ENCODE data around the gene C2CD4C. TPM values are rescaled to one million over a fixed set of nuclear protein-coding genes. Genes with fewer than 3 reads are reported as not detected.

The C2CD4C gene
- total RNA-seq, 2 donors from 2014 or later, result 0.52 to 0.96 TPM

DNA sequence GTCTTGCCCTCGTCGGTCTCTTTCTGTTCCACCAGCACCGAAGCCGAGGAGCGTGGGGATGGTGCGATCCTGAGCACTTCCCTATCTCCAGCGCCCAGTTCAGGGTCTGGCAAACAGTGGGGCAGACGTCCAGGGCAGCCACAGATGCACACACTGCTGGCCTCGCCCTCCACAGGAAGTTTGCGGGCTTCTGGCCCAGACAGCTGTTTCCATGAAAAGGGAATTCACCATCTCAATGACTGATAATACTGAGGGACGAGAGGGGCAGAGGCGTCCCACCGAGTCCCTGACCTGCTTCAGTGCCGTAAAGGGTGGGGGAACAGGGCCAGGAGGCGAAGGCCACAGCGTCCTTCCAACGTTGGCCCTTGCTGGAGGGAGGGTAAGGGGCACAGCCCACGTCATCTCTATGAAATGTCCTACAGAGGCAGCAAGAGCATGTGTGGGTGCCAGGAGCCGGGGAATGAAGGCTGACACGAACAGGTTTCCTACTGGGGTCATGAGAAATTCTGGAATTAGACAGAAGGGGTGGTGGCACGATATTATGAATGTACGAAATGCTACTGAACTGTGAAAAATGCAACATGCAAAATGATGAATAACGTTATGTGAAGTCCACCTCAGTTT, 32.4 kb upstream of the C2CD4C start:
- intact Hi-C loops (cut with DNase I), result no loop called here
- TF ChIP-seq, protein P1, sequence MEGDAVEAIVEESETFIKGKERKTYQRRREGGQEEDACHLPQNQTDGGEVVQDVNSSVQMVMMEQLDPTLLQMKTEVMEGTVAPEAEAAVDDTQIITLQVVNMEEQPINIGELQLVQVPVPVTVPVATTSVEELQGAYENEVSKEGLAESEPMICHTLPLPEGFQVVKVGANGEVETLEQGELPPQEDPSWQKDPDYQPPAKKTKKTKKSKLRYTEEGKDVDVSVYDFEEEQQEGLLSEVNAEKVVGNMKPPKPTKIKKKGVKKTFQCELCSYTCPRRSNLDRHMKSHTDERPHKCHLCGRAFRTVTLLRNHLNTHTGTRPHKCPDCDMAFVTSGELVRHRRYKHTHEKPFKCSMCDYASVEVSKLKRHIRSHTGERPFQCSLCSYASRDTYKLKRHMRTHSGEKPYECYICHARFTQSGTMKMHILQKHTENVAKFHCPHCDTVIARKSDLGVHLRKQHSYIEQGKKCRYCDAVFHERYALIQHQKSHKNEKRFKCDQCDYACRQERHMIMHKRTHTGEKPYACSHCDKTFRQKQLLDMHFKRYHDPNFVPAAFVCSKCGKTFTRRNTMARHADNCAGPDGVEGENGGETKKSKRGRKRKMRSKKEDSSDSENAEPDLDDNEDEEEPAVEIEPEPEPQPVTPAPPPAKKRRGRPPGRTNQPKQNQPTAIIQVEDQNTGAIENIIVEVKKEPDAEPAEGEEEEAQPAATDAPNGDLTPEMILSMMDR (IDR thresholded peaks at IDR 0.05), result no peak

DNA sequence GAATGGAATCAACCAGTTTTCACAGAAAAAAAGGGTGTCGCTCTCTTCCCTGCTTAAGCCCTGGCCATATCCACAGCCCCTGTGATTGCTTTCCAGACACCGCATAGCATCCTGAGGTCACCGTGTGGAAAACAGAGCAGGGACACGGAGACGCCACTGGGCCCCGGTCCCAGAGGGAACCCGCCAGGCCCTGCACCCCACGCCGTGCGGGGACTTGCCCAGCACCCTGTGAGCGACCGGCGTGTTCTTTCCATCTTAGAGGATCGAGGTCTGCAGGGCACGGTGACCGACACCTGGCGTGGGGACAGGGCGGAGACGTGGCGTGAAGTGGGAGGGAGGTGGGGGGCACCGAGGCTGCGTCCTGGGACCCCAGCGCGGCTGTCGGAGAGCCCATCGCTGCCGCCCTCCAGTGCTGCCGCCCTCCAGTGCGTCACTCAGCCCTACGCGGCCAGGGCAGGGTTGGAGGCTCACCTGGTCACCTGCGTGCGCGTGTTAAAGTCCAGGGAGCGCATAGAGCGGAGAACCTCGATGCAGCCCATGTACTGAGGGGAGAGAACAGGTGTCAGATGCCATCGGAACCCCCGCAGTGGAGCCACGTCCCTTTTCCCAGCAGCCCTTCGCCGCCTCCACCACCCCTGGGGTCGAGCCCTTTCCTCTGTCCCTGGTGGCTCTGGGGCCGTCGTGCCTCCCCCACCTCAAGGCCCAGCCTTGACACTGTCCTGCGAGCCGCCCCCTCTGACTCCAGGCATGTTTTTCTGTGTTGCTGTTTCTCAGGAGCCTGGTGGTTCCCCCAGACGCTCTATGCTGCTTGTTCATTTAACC, 31.7 kb upstream of the C2CD4C start:
- TF ChIP-seq, protein P1 (IDR thresholded peaks at IDR 0.05), result no peak
- H3K9me3 ChIP-seq, result no peaks in the 10 kb centered on the region
- H3K9ac ChIP-seq (ENCODE audit: low read depth in 2 of 2, low read length in 2 of 2), result no peak overlapping the region
- no peak overlapping the region for H3K27ac ChIP-seq
- no peaks in the 10 kb centered on the region for H3K4me1 ChIP-seq
- H3K27me3 ChIP-seq, result no peaks in the 10 kb centered on the region
- no peak overlapping the region for H3K4me3 ChIP-seq
- no peaks in the 10 kb centered on the region for H3K36me3 ChIP-seq
- intact Hi-C loops (cut with DNase I), result no loop called here
- no peak for DNase-seq

More for the DNA sequence above, 32.4 kb upstream of the C2CD4C start:
- H3K27ac ChIP-seq, result no peak overlapping the region
- no peaks in the 10 kb centered on the region for H3K36me3 ChIP-seq
- H3K4me3 ChIP-seq, result no peak overlapping the region
- no peak for DNase-seq
- no peaks in the 10 kb centered on the region for H3K27me3 ChIP-seq
- H3K9me3 ChIP-seq, result no peaks in the 10 kb centered on the region
- H3K4me1 ChIP-seq, result no peaks in the 10 kb centered on the region
- H3K9ac ChIP-seq (ENCODE audit: low read depth in 2 of 2, low read length in 2 of 2), result no peak overlapping the region

DNA sequence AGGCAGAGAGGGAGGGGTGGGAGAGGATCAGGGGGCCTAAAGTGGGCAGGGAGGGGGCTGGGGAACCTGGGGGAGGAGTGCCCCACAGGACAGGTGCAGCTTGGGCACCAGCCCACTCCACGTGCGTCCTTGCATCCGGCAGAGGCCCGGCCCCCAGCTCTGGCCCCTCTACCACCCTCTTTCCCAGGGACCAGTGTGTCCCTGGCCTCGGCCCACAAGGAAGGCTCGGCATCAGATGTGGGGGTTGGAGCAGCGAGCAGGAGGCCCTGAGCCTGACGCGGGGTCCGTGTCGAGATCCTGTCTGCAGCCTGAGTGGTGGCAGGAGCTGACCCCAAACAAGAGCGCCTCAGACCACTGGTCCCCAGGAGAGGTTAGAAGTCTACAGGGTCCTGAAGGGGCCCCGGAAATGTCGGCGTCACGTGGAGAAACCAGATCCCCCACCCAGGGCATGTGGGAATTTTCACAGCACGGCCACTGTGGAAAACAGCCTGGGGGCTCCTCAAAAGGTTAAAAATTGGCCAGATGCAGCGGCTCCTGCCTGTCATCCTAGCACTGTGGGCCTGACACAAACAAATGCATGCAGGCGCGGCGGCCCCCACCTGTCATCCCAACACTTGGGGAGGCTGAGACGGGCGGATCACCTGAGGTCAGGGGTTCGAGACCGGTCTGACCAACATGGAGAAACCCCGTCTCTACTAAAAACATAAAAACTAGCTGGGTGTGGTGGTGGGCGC, 30.4 kb upstream of the C2CD4C start:
- no peaks in the 10 kb centered on the region for H3K9me3 ChIP-seq
- no peak overlapping the region for H3K4me3 ChIP-seq
- H3K27ac ChIP-seq, result no peak overlapping the region
- H3K27me3 ChIP-seq, result no peaks in the 10 kb centered on the region
- no peaks in the 10 kb centered on the region for H3K36me3 ChIP-seq
- intact Hi-C loops (cut with DNase I), result no loop called here
- H3K4me1 ChIP-seq, result no peaks in the 10 kb centered on the region
- H3K9ac ChIP-seq (ENCODE audit: low read depth in 2 of 2, low read length in 2 of 2), result no peak overlapping the region
- DNase-seq, result no peak
- TF ChIP-seq, protein P1 (IDR thresholded peaks at IDR 0.05), result no peak

DNA sequence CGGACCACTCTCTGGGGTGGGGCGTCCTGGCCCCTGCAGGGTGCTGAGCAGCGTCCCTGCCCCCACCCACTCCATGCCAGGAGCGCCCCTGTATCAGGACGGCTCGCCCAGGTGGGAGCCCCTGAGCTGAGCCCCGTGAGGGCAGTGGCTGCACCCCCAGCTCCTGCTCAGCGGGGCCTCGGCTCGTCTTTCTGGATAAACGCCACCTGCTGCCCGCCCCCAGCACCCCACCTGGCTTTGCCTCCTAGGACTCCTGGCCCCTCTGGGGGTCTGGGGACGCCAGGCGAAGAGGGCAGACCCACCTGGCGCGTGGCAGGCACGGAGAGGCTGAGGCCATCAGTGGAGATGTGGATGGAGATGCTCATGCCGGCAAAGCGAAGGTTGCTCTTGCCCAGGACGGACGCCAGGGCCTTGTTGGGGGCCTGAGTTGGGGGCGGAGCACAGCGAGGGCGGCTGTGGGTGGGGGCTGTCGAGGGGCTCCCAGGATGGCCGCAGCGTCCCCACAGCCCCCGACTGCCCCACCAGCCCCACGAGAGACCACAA, 29.5 kb upstream of the C2CD4C start:
- Histone ChIP-seq H3K27me3 (no peaks in the 10 kb centered on the region), H3K27ac (no peak overlapping the region), H3K36me3 (no peaks in the 10 kb centered on the region), H3K4me3 (no peak overlapping the region), H3K4me1 (no peaks in the 10 kb centered on the region), H3K9me3 (no peaks in the 10 kb centered on the region), H3K9ac (ENCODE audit: low read depth in 2 of 2, low read length in 2 of 2) (no peak overlapping the region)
- TF ChIP-seq, protein P1 (IDR thresholded peaks at IDR 0.05), result no peak
- no peak for DNase-seq
- intact Hi-C loops (cut with DNase I), result no loop called here

DNA sequence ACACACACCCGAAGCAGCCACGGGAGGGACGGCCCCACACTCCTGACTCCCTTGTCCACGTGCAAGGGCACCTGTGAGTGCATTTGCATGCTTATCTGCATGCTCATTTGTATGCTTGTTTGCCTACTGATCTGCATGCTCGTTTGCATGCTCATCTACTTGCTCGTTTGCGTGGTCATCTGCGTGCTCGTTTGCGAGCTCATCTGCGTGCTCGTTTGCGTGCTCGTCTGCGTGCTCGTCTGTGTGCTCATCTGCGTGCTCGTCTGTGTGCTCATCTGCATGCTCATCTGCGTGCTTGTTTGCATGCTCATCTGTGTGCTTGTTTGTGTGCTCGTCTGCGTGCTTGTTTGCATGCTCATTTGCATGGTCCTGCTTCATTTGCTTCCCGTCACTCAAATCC, 28.1 kb upstream of the C2CD4C start:
- H3K9me3 ChIP-seq, result no peaks in the 10 kb centered on the region
- no peak for DNase-seq

More for the DNA sequence above, 28.1 kb upstream of the C2CD4C start:
- TF ChIP-seq, protein P1 (IDR thresholded peaks at IDR 0.05), result no peak
- Histone ChIP-seq H3K36me3 (no peaks in the 10 kb centered on the region), H3K4me1 (no peaks in the 10 kb centered on the region), H3K4me3 (no peak overlapping the region), H3K9ac (ENCODE audit: low read depth in 2 of 2, low read length in 2 of 2) (no peak overlapping the region), H3K27ac (no peak overlapping the region), H3K27me3 (no peaks in the 10 kb centered on the region)
- intact Hi-C loops (cut with DNase I), result no loop called here

Measured in colonic mucosa (tissue), 4 donors.